SK-N-DZ (cell line): ENCODE data around the gene SRPRB. TPM values are rescaled to one million over a fixed set of nuclear protein-coding genes. Genes with fewer than 3 reads are reported as not detected.

Source experiments
- DNase-seq: peaks from one replicate; pipeline ENCODE4 v3.0.0-alpha.2; 2015; ENCODE audit warnings: low spot score
- polyA plus RNA-seq, 2 experiments: library from polyadenylated mRNA; depleted of rRNA; stranded (reverse); fragments of >200 nt; gene quantifications; 2 replicates each; pipeline ENCODE4 v1.2.3, GENCODE V29; 2014

SRPRB gene, protein sequence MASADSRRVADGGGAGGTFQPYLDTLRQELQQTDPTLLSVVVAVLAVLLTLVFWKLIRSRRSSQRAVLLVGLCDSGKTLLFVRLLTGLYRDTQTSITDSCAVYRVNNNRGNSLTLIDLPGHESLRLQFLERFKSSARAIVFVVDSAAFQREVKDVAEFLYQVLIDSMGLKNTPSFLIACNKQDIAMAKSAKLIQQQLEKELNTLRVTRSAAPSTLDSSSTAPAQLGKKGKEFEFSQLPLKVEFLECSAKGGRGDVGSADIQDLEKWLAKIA
- polyA plus RNA-seq (2014; cell fraction: cytosol; rRNA removed), result 49.7 and 50.4 TPM in 2 replicates
- 12.6 and 18.1 TPM in 2 replicates for polyA plus RNA-seq (2014; cell fraction: nucleus; rRNA removed)

DNA sequence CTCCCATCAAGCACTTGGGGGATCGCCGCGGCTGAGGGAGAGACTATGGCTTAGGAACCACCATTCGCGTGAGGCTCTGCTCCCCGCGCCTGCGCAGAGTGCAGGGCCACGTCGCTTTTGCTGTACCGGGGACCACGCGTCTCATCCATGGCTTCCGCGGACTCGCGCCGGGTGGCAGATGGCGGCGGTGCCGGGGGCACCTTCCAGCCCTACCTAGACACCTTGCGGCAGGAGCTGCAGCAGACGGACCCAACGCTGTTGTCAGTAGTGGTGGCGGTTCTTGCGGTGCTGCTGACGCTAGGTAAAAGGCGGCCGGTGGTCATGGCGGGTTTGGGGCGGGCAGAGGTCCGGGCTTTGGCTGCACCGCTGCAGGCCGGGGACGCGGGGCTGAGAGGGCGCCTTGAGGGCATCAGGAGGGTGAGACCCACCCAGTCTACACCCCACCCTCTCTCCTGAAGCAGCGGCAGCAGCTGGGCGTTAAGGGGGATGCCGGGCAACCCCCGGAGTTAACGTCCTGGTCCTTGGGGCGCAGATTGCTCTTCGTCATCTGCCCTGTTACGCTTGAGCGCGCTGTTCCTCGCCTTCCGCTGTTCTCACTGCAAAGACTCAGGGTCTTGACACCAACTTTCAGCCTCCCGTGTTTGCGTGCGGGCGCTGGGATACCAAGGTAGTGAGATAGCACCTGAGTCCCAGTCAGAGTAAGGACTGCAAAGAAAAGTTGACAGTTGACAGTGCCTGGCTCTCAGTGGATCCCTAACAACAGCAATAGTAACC is at the start of gene SRPRB:
SRPRB (plus strand) TSS at position 114 of the 774 bp plus-strand sequence; CDS start at position 148, 34 bp downstream.
- DNase-seq, result peak; percentile 94

DNA sequence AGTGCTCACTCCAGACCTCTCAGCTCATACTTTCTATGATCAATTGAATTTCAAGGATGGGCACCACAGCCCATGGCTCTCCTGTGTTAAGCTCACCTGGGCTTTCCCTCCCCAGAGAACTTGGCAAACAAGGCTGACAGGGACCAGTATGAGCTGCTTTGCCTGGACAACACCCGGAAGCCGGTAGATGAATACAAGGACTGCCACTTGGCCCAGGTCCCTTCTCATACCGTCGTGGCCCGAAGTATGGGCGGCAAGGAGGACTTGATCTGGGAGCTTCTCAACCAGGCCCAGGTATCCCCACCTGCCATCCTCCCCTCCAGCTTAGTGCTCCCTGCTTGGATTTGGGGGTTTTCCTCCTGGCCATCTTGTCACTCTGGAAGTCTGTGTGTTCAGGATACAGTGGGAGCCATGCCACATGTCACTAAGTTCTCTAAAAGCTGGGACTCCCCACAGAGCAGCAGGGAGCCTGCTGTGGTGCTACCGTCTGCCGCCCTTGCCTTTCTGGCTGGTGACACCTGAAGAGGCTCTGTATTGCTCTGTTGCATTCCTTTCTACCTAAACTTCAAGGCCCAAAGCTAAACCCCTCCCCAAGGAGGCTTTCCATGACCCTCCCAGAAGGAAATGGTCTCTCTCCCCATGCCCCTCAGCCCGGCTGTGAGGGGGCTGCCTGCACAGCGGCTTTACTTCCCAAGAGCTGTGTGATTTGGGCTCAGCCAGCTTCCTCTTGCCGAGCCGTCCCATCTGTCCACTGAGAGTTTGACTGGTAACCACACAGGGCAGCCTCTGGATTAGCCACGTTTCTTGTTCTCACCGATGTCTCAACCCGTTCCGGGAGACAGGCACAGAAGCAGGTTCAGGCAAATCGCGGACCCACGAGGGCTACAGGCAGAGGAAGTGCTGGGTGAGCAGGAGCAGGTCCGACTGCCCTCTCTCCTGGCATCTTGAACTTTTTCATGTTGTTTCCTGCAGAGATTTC is 48.6 kb upstream of the SRPRB start:
- no peak for DNase-seq

DNA sequence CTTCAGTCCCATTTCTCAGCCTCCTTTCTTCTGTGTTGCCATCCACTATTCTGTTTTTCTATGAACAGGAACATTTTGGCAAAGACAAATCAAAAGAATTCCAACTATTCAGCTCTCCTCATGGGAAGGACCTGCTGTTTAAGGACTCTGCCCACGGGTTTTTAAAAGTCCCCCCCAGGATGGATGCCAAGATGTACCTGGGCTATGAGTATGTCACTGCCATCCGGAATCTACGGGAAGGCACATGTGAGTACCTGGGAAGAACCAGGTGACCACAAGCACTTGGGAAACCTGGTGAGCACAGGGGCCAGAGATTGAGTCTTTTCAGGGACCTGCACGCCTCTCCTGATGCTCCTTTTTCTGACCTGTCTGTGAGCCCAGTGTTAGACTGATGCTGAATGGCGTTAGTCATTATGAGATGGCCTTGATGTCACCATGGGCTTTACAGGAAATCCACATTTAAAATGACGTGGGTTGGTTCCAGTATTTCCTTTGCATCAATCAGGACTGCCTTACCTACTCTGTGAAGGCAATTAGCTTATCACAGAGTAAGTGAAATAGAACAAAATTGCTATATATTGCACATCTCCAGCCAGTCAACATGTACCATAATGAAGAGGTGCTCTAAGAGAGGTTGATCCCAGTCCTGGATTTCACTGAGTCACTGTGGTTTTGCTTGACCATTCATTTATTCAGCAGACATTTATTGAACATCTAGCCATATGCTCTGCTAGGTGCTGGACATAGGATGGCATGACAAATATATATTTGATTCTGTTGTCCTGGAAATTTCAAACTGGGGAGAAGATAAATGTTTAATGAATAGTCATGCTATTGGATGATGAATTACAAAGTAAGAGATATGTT is 47.7 kb upstream of the SRPRB start:
- no peak for DNase-seq

DNA sequence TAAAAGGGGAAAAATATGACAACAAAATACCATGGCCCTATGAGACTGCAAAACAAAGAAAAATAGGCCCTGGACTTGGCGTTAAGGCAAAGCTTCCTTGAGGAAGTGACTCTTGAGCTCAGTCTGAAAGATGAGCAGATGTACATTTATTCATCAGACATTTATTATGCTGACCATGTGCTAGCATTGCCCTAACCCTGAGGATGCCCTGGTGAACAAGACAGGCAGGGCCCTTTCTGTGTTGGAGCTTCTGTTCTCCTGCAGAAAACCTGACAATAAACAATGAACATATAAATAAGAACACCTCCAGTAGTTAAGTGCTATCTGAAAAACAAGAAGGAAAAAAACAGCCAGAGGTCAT is 47.1 kb upstream of the SRPRB start:
- DNase-seq, result no peak

DNA sequence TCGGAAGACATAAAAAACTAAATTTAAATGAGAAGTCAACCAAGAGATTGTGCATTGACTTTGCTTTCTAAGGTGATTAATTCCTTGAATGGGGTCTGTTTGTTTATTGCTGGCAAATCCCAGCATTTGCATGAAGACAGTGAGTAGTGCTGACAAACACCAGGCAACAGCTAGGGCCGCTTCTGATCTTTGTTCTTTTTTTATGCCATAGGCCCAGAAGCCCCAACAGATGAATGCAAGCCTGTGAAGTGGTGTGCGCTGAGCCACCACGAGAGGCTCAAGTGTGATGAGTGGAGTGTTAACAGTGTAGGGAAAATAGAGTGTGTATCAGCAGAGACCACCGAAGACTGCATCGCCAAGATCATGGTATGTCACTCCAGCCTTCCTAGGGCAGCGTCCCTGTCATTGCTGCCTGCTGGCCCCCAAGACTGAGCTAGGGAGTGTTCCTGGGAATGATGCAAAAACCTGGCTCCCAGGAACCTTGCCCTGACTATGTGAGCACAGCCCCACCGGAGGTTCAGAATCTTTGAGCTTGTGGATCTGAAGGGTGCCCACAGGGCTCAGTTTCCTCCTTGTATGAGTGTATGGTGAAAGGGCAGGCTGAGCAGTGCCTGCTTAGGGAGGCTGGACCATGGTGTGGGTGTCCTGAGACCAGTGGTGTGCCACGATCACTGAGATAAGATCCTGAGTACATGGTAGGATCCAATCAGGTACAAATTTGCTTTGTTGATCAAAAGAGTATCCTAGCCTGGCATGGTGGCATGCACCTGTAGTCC is 46.5 kb upstream of the SRPRB start:
- no peak for DNase-seq

DNA sequence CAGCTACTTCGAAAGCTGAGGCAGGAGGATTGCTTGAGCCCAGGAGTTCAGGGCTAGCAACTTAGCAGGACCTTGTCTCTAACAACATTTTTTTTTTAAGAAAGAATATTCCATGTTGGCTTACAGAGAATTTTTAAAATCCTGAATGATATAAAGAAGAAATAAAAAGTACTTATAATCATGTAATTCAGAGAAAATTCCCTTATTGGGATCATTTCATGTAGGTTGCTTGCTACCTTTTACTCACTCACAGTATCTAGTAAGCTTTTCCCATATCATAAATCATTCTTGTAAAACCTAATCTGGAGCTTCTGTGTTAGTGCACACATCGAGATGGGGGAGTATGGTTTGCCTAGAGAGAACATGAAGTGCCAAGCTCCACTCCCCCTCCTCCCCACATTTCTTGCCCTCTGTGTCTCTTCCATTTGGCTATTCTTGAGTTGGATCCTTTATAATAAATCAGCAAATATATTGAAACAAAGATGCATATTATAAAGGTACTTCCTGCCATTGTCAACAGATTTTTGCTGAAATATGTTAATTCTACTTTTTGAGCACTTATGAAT is 45.8 kb upstream of the SRPRB start:
- no peak for DNase-seq

DNA sequence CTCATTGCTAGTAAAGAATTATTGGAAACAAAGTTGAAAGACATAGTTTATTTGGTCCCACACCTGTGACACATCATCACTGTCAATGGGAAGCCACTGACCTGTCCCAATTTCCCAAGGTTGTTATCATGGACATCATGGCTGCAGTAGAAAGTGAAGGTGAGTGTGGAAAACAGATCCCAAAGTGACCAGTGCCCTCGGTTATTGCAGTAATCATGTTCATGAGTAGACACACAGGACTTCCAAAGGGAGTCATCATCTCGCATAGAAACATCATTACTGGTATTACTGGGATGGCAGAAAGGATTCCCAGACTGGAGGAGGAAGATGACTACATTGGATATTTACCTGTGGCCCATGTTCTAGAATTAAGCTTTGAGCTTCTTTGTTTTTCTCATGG is 44.7 kb upstream of the SRPRB start:
- no peak for DNase-seq

DNA sequence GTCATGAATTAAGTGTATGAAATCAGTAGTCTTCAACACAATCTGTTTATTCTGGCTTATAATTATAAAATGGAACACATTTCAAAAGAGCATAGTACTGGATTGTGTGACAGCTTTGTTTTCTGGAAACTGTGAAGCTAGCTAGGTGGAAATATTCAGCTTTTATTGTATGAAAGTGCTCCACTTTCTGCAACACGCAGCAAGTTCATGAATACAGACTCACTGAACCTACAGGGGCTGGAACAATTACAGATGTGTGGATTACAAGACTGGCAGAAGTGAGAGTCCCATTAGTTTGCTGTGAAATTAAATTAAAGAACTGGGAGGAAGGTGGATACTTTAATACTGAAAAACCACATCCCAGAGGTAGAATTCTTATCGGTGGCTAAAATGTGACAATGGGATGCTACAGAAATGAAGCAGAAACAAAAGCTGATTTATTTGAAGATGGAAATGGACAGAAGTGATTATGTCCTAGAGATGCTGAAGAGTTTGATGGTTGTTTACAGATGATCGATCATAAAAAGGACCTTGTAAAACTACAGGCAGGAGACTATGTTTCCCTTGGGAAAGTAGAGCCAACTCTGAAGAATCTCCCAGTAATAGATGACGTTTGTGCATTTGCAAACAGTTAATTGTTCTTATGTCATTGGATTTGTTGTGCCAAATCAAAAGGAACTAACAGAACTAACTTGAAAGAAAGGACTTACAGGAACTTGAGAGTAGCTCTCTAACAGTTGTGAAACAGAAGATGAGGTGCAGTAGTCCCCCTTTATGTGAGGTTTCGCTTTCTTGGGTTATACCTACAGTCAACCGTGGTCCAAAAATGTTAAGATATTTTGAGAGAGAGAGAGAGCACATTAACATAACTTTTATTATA is 43.8 kb upstream of the SRPRB start:
- DNase-seq, result no peak

DNA sequence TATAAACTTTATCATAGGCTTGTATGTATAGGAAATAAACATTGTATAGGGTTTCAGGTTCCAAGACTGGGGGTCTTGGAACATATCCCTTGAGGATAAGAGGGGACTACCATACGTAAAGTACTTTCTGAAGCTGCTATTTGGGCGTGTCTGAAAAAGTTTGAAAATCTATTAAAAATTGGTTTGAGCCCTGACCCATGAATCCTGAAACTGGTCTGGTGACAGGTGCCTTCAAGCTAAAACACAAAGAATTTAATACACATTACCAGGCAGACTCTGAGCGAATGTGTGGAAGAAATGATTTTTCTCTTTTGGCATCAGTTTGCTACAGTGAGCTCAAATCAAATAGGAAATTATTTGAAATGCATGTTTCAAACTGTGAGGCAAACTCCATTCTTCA is 43.1 kb upstream of the SRPRB start:
- no peak for DNase-seq

DNA sequence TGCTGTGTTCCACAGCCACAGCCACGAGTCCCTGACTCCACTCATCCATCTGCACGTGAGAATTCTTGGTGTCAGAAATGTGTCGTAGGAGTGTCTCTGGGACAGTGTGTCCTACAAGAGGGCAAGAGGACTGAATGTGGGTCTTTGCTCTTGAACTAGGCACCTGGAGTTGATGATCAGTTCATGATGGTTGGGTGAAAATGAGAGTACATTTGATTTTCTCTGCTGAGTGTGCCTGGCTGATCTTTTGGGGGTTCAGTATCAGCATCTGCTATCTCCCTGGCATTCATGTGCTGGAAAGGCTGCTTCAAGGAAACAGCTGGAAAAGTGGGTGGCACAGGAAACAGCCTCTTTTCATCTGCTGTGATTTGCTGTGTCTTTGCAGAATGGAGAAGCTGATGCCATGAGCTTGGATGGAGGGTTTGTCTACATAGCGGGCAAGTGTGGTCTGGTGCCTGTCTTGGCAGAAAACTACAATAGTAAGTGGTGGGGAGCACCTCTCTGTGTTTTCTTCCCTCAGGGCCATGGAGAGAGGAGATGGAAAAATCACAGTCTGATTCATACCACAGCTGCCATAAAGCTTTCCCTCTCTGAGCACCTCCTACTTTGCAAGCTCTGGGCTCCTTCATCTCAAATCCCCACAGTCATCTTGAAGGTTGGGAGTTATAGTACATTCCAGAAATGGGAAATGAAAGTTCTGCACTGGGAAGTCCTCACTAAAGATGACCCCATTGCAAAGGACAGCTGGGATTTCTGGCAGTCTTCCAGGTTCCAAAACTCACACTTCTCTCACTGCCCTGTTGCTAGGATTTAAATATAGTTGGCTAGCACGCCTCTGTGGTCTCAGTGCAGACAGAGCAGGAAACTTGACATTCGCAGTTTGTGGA is 41.6 kb upstream of the SRPRB start:
- no peak for DNase-seq

DNA sequence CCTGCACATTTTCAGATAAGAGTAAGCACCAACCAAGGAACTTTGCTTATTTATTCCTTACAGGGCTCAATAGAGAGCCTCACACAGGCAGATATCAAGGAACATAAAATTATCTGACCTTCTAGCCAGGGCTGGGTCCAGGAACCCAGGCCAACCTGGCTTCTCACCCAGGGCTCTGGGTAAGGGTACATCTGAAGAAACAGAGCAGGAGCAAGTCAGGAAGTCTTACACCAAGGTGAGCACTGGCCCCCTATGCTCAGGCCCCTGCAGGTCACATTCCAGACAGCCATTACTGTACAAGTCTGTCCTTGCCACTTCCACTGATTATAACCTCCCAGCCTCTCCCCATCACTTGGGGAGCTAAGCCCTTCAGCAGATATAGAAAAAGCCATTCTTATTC is 40.4 kb upstream of the SRPRB start:
- DNase-seq, result no peak

DNA sequence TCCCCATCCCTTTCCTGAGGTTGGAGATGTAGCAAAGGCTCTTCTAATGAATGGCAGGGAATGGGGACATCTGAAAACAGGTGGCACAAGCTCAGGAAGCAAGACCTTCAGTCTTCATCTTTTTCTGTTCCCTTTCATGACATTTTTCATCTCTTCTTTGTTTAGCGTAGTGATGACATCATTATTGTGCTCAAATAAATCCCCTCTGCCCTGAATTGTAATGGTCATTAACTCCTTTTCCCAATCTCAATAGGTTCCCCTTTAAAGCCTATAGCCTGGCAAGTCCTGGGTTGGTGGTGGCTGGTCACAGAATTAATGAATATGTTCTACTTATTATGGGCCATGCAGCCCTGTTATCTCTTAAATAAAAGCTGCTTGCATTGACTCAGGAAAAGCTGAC is 38.0 kb upstream of the SRPRB start:
- DNase-seq, result no peak

DNA sequence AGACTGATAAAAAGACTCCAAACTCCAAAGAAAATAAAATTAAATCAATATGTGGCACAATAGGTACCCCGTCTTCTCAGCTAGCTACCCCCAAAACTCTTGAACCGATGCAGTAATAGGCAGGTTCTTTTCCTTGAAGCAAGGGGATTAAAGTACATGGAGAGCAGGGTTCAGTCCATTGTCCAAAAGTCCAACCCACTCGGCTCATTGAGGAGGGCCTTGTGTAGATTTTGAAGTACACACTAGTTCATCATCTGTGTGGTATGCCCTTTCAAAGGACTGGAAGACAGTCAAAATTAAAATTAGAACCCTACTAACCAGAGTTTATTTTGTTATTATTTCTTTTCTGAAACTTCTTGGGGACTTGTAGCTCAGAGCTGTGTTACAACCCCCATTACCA is 36.1 kb upstream of the SRPRB start:
- DNase-seq, result no peak

DNA sequence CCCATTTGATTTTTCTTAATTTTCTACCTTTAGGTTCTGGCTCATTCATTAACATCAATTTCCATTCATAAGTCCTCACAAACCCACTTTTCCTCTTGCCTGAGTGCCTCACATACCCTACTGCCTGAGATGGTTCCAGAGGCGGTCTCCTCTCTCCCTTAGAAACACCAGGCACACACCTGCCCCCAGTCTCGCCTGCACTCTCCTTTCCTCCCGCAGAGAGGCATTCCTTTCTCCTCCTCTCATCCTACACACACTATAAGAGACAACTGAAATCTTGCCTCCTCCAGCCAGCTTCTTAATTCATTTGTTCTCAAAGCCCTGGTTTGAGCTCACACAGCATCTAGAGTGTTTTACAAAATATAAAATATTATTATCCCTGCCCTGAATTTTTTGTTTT is 31.9 kb upstream of the SRPRB start:
- no peak for DNase-seq

DNA sequence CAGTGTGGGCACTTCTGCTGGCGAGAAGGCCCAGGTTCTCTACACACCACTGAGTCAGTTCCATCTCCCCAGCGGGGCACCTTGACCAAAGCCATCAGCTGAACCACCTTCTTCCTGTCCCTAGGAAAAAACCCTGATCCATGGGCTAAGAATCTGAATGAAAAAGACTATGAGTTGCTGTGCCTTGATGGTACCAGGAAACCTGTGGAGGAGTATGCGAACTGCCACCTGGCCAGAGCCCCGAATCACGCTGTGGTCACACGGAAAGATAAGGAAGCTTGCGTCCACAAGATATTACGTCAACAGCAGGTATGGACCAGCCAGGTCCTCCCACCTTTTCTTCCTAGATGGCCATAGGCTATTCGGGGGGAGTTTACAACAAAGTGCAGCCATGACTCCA is 30.3 kb upstream of the SRPRB start:
- DNase-seq, result no peak

DNA sequence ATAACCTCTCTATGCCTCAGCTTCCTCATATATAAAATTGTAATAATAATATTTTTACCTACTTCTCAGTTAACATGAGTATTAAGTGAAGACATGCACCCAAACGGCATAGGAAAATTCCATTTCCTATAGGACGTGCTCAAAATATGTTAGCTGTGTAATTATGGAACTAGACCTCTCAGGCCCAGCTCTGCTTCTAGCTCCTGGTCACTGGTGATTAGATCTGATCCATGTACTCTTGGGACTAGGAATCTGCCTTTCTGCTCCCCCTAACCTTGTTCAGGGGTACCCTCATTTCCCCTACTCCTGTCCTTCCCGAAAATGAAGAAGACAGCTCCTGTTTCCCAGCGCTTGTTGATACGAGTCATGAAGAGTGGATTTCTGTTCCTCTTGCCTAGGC is 29.8 kb upstream of the SRPRB start:
- DNase-seq, result no peak

DNA sequence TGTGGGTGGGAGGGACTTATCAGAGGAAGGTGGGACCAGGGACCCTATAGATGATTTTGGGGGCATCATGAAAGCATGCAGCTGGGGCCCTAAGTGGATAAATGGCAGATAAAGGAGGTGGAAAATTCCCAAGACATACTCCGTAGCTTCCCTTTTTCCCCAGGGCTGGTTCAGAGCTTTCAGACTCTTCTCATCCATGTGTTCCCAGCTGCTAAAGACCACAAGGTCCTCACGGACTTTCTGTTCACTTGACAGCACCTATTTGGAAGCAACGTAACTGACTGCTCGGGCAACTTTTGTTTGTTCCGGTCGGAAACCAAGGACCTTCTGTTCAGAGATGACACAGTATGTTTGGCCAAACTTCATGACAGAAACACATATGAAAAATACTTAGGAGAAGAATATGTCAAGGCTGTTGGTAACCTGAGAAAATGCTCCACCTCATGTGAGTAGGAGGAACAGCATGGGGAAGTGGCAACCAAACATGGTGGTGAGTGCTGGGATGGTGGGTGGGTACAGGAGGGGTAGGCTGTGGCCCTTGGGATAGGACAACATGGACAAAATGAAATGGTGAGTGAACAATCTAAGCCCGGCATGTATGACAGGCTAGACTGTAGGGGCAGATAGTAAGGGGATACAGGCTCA is 28.7 kb upstream of the SRPRB start:
- no peak for DNase-seq
